ENCODE measurements around the gene PRUNE2.

The PRUNE2 gene

DNA sequence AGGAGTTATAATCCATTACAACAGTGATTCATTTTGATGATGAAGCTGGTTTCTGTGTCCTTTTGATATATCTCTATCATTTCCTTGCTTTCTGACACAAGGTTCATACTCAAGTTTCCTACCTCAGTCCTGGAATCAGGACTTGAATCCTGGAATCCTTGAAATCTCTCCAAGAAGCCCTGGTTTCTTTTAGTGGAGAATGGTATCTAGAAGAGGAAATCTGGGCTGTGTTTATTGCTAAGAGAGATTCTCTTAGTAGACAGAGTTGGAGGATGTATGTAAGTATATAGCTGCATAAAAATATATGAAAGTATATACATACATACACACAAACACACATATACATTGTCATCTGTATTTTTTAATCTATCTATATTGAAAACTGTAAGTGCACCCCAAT, 332.5 kb downstream of the PRUNE2 start:
- DNase-seq (ENCODE audit: low spot score), result no peak

DNA sequence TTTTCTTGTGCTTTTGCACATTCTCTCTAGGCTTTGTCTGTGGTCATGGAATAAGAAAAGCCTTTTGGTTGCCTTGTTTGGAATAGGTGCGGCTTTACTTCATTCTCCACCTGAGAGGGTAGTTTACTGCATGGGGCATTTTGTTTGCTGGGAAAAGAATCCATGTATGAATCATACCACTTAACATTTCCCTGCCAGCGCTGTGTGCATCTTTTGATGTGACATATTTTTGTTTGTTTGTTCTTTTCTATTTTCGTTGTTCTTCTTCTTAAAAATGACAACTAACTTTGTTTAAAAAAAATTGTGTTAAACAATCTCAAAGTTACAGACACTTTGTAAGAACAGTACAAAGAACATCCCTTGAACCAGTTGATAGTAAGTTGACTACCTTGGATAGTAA, 333.8 kb downstream of the PRUNE2 start:
- no peak for DNase-seq (ENCODE audit: low spot score)

DNA sequence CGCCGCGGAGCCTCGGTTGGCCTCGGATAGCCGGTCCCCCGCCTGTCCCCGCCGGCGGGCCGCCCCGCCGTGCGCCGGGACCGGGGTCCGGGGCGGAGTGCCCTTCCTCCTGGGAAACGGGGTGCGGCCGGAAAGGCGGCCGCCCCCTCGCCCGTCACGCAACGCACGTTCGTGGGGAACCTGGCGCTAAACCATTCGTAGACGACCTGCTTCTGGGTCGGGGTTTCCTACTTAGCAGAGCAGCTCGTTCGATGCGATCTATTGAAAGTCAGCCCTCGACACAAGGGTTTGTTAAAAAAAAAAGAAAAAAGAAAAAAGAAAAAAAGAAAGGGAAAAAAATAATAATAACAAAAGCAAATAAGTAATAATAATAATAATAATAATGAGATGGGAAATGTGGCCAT, 334.2 kb downstream of the PRUNE2 start:
- no peak for DNase-seq (ENCODE audit: low spot score)

DNA sequence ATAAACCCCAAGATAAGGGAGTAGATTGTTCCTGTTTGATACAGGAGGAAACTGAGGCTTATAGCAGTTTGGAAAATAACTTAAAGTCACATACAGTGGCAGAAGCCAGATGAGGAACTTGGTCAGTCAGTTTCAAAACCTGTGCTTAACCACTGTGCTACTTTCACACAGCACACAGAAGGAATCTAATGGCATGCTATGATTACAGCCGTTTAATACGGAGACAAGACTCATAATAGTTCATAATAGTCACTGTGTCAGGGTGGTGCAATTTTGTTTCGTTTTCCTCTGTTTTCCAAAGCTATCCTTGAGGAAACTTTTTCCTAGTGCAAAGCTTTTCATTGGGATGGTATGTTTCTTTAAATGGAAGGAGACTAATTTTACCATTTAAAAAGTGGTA, 334.6 kb downstream of the PRUNE2 start:
- no peak for DNase-seq (ENCODE audit: low spot score)

DNA sequence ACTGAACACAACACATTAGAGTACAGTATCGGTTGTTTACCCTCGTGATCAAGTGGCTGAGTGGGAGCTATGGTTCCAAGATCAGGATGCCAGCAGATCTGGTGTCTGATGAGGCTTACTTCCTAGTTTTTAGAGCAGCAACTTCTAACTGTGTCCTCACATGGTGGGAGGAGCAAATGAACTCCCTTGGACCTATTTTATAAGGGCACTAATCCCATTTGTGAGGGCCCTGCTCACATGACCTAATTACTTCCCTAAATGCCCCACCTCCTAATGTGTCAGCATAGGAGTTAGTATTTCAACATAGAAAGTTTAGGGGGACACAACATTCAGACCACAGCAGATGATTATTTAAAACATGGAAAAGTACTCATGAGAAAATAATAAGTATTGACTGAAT, 335.1 kb downstream of the PRUNE2 start:
- no peak for DNase-seq (ENCODE audit: low spot score)

DNA sequence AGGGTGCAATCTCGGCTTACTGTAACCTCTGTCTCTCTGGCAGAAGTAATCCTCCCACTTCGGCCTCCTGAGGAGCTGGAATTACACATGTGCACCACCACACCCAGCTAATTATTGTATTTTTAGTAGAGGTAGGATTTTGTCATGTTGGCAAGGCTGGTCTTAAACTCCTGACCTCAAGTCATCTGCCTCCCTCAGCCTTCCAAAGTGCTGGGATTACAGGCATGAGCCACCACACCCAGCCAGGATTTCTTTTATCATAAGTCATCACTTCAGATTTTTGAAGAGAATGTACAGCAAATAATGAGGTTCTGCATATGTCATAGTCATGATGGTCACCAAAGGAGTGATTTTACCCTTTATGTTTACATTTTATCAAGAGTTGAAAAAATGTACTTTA, 338.8 kb downstream of the PRUNE2 start:
- no peak for DNase-seq (ENCODE audit: low spot score)

DNA sequence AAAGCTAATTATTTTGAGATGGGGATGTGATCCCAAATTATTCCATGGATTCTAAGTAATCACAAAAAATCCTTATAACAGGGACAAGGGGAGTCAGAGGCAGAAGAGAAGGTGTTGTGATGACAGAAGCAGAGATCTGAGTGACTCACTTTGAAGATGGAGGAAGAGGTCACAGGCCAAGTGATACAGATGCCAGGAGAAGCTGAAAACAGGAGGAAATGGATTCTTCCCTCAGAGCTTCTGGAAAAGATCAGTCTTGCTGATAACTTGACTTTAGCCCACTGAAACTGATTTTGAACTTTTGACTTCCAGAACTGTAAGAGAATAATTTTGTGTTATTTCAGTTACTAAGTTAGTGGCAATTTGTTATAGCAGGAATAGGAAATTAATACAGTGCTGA, 341.6 kb downstream of the PRUNE2 start:
- DNase-seq (ENCODE audit: low spot score), result no peak

DNA sequence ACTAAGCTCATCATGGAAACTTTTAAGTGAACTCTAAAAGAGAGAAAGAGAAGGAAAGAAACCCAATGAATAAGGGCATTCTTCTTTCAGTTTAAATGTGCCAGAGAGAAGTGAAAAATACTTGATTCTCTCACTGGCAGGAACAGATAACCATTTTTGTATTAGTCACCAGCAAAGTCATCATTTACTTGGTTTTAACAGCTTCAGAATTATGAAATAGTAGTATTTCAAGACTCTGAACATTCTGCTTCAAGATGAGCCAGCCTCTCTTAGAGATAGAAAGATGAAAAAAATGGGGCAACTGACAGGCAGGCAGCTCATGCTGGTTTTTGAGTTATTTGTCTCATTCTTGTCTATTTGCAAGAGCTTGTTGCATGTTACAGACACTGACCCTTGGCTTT, 343.4 kb downstream of the PRUNE2 start:
- no peak for DNase-seq (ENCODE audit: low spot score)

DNA sequence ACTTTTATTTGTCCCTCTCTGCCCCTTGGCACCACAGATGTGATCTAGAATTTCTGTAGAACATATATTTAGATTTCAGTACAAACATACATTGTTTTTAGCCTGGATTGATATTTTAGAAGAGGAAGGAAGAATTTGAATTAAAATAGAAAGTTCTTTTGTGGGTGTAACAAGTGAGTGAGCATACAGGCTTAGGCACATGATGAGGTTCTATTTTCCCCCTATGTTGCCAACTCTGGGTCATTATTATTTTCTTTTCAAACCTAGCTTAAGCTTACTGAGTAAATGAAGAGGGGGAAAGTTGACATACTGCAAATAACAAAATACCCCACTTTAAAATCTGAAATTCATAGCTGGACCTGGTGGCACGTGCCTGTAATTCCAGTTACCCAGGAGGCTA, 344.0 kb downstream of the PRUNE2 start:
- DNase-seq (ENCODE audit: low spot score), result no peak
